GM18907 (cell line): ENCODE results near the gene TET1.
"Not testable (repeated sequence)": the region's sequence is repeated elsewhere in the genome, so short reads cannot be mapped to it uniquely, and the experiment has no call there.

Source experiments
- ATAC-seq: cut with Tn5 transposase; IDR thresholded peaks from one replicate; pipeline ENCODE4 v1.9.1; 2021; ENCODE audit warnings: mild to moderate bottlenecking, moderate library complexity; ENCODE audit not compliant: unreplicated experiment

TET1 gene

DNA sequence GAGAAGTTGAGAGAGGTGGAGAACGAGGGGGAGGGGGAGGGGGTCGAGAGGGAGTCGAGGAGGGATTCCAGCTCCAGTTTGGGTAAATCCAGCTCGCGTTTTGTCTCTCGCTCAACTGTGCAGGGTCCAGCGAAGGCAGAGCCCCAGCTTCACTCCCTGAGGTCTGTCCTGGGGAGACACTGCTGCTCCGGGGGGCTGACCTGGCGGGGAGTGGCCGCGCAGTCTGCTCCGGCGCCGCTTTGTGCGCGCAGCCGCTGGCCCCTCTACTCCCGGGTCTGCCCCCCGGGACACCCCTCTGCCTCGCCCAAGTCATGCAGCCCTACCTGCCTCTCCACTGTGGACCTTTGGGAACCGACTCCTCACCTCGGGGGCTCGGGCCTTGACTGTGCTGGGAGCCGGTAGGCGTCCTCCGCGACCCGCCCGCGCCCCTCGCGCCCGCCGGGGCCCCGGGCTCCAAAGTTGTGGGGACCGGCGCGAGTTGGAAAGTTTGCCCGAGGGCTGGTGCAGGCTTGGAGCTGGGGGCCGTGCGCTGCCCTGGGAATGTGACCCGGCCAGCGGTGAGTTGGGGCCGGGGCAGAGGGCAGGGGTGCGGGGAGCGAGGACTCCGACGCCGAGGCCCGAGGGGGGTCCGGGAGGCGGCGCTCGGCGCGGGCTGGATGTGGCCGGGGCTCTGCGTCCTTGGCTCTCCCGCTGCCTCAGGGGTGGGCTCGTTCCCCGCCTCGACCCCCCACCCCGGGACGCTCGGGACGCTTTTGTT lies at the start of gene TET1:
TSS of gene TET1 (plus strand) at position 152 of the 757 bp plus-strand sequence. CDS start 12,002 bp downstream, outside the sequence.
- no peak for ATAC-seq

- not testable (repeated sequence) for ATAC-seq
Measured at GRCh38 chr10:68516216-68516615, 43.9 kb upstream of the TET1 start.

DNA sequence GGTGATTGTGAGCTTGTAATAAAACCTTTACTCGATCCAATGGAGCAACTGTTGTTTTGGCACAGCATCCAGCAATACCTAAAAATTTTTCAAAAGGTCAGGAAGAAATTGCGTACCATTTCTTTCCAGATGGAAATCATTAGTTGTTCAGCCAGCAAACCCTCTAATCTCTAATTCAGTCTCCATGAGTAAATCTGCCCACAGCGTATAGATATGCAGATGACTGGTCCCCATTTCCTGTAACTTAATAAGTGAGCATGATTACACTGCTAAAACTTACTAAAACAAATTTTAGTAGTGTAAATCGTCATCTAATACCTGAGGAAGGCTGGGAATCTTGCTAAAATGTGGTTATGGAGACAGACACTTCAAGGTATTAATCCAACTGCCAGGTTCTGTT lies 43.4 kb upstream of the TET1 start:
- ATAC-seq = no peak

DNA sequence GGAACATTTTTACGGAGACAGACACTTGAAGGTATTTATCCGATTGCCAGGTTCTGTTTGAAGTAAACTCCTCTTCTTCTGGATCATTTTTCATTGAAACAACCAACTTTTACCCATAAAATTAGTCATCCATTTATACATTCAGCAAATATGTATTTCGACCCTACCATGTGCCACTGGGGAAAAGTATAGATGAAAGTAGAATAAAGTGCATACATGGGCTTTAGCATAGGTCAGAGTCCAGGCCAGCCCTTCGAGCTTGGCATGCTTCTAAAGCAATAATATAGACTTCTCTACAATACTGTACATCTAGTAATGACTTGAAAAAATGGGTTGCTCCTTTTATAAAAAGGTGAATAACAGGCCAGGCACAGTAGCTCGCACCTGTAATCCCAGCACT lies 42.9 kb upstream of the TET1 start:
- no peak for ATAC-seq

DNA sequence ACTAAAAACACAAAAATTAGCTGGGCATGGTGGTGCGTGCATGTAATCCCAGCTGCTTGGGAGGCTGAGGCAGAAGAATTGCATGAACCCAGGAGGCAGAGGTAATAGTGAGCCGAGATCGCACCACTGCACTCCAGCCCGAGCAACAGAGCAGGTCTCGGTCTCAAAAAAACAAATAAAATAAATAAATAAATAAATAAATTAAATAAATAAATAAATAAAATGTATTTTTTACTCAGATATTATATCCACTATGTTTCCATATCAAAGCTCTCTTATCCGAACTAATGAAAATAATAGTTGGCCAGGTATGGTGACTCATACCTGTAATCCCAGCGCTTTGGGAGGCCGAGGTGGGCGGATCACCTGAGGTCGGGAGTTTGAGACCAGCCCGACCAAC lies 41.5 kb upstream of the TET1 start:
- ATAC-seq = not testable (repeated sequence)

DNA sequence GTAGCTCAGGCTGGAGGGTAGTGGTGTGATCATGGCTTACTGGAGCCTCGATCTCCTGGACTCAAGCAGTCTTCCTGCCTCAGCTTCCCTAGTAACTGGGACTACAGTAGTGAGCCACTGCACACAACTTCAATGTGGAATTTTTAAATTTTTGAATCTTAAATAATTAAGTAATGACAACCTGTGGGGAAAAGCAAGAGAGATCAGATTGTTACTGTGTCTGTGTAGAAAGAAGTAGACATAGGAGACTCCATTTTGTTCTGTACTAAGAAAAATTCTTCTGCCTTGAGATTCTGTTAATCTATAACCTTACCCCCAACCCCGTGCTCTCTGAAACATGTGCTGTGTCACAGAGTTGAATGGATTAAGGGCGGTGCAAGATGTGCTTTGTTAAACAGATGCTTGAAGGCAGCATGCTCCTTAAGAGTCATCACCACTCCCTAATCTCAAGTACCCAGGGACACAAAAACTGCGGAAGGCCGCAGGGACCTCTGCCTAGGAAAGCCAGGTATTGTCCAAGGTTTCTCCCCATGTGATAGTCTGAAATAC lies 34.6 kb upstream of the TET1 start:
- not testable (repeated sequence) for ATAC-seq

DNA sequence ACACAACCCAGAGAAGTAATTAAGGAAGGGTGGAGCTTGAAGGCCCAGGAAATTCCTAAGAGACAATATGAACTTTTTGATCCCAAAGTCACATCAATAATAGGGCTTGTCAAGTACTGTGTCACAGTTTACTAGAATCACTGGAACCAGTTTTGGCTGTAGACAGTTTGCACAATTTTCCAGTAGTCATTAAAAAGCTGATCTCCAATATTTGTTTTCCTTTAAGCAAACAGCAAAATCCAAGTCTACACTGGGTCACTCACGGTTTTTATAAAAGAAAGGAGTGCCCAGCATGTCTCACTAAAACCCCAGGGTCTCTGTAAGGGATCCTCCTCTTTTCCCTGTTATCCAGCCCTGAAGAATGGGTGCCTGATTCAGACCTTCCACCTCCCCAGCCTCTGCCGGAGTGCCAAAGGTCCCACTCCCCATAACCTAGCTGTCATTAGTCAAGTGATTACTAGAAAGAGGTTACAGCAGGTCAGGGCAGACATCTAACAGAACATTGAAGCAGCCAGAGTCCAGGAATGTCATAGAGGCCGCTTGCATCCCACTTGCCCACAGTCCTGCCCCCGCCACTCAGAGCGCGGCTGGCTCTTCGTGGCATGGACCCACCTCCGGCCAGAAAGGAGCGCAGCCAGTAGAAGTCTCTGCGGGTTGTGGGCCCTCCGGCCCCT lies 33.4 kb upstream of the TET1 start:
- ATAC-seq = peak; percentile 69

- ATAC-seq = no peak
Measured at GRCh38 chr10:68536973-68537372, 23.2 kb upstream of the TET1 start.

DNA sequence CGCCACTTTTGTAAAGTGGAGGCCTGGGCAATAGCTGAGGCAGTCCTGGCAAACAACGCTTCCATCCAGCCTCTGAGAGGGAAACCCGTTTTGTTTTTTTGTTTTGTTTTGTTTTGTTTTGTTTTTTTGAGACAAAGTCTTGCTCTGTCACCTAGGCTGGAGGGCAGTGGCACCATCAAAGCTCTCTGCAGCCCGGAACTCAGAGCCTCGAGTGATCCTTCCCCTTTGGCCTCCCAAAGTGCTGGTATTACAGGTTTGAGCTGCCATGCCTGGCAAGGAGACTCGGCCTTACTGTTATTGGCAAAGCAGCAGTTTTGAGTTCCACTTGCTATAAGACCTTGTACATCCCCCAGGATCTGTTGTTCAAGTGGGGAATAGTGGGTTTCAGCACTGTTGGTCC lies 22.3 kb upstream of the TET1 start:
- no peak for ATAC-seq

- ATAC-seq = no peak
Measured at GRCh38 chr10:68543004-68543918, 16.9 kb upstream of the TET1 start.

- ATAC-seq = peak; percentile 71
Measured at GRCh38 chr10:68550747-68551411, 9.3 kb upstream of the TET1 start.

GRCh38 chr10:68553138-68553537 lies 7.0 kb upstream of the TET1 start:
- no peak for ATAC-seq

DNA sequence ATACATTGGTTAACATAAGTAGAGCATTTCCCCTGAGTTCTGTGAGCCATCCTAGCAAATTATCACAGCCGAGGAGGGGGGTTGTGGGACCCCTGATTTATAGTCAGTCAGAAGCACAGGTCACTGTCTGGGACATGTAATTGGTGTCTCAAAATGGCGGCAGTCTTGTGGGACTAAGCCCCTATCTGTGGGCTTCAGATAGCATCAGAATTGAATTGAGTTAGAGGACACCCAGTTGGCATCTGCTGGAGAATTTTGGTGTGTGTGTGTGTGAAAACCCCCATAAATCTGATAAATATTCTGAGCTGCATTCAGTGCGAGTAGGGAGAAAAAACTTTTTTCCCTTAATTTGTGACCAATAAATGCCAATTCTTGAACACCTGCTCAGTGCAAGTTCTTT lies 6.5 kb upstream of the TET1 start:
- no peak for ATAC-seq

- no peak for ATAC-seq
Measured at GRCh38 chr10:68558478-68558877, 1.7 kb upstream of the TET1 start.

- no peak for ATAC-seq
Measured at GRCh38 chr10:68559251-68559650, 886 bp upstream of the TET1 start.

DNA sequence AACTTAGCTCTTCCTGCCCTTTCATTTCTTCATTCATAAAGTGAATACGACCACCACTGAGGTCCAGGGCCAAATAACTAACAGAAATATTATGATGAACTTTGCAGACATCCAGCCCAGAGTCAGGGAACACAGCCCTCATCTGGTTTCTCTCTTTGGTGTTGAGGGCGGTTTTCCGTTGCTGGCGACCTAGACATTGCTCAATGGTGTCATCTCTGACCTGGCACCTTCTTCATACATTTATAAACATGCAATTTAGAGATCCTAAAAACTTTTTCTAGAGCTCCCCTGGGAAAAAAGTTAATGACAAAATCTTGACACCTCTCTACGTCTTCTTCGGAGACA lies 324 bp upstream of the TET1 start:
- no peak for ATAC-seq

DNA sequence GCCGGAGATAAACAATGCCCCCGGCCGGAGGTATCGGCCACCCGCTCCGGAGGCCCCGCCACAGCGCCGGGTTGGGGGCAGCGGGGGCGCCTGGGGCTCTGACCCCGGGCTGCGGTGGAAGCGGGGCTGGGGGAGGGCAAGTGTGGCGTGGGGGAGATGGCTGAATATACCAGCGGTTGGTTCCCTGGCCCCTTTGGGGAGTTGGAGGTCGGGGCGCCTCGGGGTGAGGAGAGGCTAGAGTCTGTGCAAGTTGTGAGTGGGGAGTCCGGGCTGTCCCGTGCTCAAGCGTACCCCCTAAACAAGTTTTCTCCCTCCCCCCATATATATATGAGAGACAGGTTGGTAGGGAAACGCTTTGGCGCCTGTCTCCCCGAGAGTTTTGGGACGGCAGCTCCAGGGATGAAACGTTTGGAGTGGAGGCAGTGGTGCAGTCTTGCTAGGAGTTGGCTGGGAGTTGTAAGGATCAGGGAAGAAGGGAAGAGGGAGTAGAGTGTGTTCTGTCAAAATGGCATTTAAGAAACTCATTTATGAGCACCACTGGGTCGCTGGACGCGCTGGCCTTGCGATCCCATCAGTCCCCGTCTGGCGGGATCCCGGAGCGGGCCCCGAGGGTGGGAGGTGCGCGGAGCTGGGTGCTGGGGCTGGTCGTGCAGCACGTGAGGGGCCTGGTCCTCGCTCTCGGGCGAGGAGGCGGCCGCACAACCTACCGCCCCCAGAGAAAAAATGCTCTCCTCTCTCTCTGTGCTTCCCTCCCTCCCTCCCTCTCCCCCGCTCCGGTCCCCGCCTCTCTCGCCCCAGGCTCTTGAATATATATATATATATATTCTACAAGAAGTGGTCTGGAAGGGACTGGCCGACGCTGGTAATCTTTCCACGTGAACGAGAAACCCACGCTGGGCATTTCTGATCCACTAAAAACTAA lies 1.1 kb downstream of the TET1 start:
- no peak for ATAC-seq

DNA sequence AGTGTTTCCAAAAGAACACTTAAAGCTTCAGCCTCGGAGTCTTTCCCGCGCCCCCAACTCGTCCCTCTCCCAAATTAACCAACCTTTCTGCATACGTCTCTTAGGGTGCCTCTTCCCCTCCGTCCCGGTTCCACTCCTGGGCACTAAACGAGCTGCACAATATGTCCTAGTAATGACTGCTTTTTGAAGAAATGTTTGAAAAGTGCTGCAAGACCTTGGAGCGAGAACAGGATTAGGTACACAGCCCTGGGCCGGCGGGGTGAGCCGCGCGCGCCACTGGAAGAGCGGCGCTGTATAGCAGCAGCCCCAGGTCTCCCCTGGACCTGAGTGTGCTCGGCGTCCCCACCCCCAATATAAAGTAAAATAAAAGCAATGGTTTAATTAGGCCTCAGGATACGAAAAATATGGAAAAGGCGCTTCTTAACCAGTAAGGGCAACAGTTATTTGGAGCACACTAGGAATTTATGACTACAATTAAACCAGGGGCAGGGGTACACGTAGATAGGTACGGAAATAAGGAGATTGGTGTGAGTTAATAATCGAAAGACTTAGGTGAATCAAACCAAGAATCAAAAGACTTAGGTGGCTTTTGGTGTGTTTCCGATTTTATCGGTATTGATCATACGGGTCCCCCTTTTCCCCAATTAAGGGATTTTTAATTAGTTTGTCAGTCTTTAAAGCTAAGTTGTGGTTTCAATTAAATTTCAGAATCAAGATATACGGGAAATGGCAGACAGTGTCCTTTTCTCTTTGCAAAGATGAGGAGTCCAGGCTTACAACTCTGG lies 1.9 kb downstream of the TET1 start:
- ATAC-seq = no peak
